ENCODE results near the gene BABAM2.
"Not testable (repeated sequence)": the region's sequence is repeated elsewhere in the genome, so short reads cannot be mapped to it uniquely, and the experiment has no call there.

GRCh38 chr2:27881815-27882583, 8.5 kb upstream of the BABAM2 start:
- not testable (repeated sequence) for TF ChIP-seq CTCF (IDR thresholded peaks at IDR 0.05; ENCODE audit: insufficient read depth, low read length, poor library complexity, severe bottlenecking); EZH2phosphoT487 (conservative IDR thresholded peaks at IDR 0.05; ENCODE audit: low read length)

Data from SU-DHL-6 (cell line).